B cell (primary cell): ENCODE results near the gene DENND1C. TPM values are rescaled to one million over a fixed set of nuclear protein-coding genes. Genes with fewer than 3 reads are reported as not detected.

Experiments
- ATAC-seq: fragments of 200-7000 bp; cut with Tn5 transposase; one replicate; pipeline ENCODE4 v1.10.0; 2021; ENCODE audit warnings: low read depth, mild to moderate bottlenecking, moderate number of reproducible peaks, moderate library complexity
- CTCF ChIA-PET: fragments of 350-600 bp; sonication (Branson Sonifier 250); formaldehyde crosslinking; loops from one replicate; lab custom pipeline; 2021; ENCODE audit warnings: antibody characterized with exemption, inconsistent platforms; lab: Charles Lee
- POLR2A ChIA-PET: fragments of 350-600 bp; sonication (Branson Sonifier 250); formaldehyde crosslinking; loops from one replicate; lab custom pipeline; 2021; ENCODE audit warnings: antibody characterized with exemption; lab: Charles Lee
- DNase-seq: peaks from one replicate; pipeline ENCODE4 v3.0.0; 2013
- H2AFZ ChIP-seq: 2 replicates; pipeline ENCODE4 v1.6.1; 2012; ENCODE audit warnings: mild to moderate bottlenecking, low read depth, low read length; ENCODE audit not compliant: insufficient read depth, poor library complexity, severe bottlenecking
- H3K27ac ChIP-seq, 2 donors: 1 replicate in 1 of 2; 2 replicates in 1 of 2; pipeline ENCODE4 v1.5.1; 2012 to 2013; ENCODE audit warnings: low read length in 2 of 2, mild to moderate bottlenecking in 2 of 2, moderate library complexity in 1 of 2
- H3K27me3 ChIP-seq, 4 experiments: fragments of 200-600 bp in 1 of 4; sonication (generic) in 1 of 4; replicated peaks in 1 of 4; 1 replicate in 2 of 4; 2 replicates in 2 of 4; pipeline versions ENCODE4 v1.6.1 to v1.7.0; 2013 to 2016; ENCODE audit warnings: low read length in 3 of 4, mild to moderate bottlenecking in 2 of 4, mixed read lengths in 1 of 4, moderate library complexity in 1 of 4; ENCODE audit not compliant: insufficient read depth in 4 of 4, control insufficient read depth in 3 of 4; ENCODE audit errors: control extremely low read depth in 1 of 4
- H3K36me3 ChIP-seq, 2 experiments: replicated peaks in 1 of 2; 1 replicate in 1 of 2; 2 replicates in 1 of 2; pipeline versions ENCODE4 v1.6.1 to v1.7.1; 2013; ENCODE audit warnings: low read length in 1 of 2; ENCODE audit not compliant: insufficient read depth in 2 of 2, control insufficient read depth in 1 of 2; ENCODE audit errors: control extremely low read depth in 1 of 2, extremely low read depth in 1 of 2
- H3K4me1 ChIP-seq, 2 donors: fragments of 200-600 bp in 1 of 2; sonication (generic) in 1 of 2; 1 replicate in 1 of 2; 2 replicates in 1 of 2; pipeline versions ENCODE4 v1.5.1 to v1.6.1; 2013 to 2017; ENCODE audit warnings: low read length in 2 of 2; ENCODE audit not compliant: control insufficient read depth in 2 of 2, insufficient read depth in 2 of 2
- H3K4me2 ChIP-seq: replicated peaks from 2 replicates; pipeline ENCODE3; 2012; ENCODE audit warnings: mild to moderate bottlenecking, low read depth, low read length; ENCODE audit not compliant: poor library complexity, severe bottlenecking
- H3K4me3 ChIP-seq, 5 experiments: fragments of 200-600 bp in 1 of 5; sonication (generic) in 1 of 5; 1 replicate in 3 of 5; 2 replicates in 2 of 5; pipeline versions ENCODE4 v1.5.1 to v1.7.0; 2011 to 2016; ENCODE audit warnings: low read length in 4 of 5, mild to moderate bottlenecking in 4 of 5, low read depth in 2 of 5, control low read depth in 1 of 5, moderate library complexity in 1 of 5; ENCODE audit not compliant: insufficient read depth in 1 of 5; ENCODE audit errors: control extremely low read depth in 1 of 5, extremely low read depth in 1 of 5
- H3K79me2 ChIP-seq: fragments of 200-600 bp; sonication (generic); one replicate; pipeline ENCODE4 v1.6.0; 2016; ENCODE audit warnings: low read length; ENCODE audit not compliant: control insufficient read depth, insufficient read depth
- H3K9ac ChIP-seq: fragments of 200-600 bp; sonication (generic); 2 replicates; pipeline ENCODE4 v1.6.1; 2017; ENCODE audit warnings: mild to moderate bottlenecking, low read length, moderate library complexity
- H3K9me3 ChIP-seq, 3 donors: one replicate each; pipeline versions ENCODE4 v1.6.1 to v1.7.1; 2013; ENCODE audit warnings: low read length in 2 of 3; ENCODE audit not compliant: control insufficient read depth in 2 of 3, insufficient read depth in 1 of 3; ENCODE audit errors: control extremely low read depth in 1 of 3
- H4K20me1 ChIP-seq: 2 replicates; pipeline ENCODE4 v1.6.0; 2012; ENCODE audit warnings: mild to moderate bottlenecking, low read length; ENCODE audit not compliant: insufficient read depth, control insufficient read depth, poor library complexity, severe bottlenecking
- H3K27ac Mint-ChIP-seq: one replicate; pipeline ENCODE4 v1.8.0; 2021; ENCODE audit warnings: mixed read lengths
- H3K27me3 Mint-ChIP-seq: one replicate; pipeline ENCODE4 v1.8.0; 2021; ENCODE audit warnings: mixed read lengths
- H3K4me1 Mint-ChIP-seq: one replicate; pipeline ENCODE4 v1.8.0; 2021; ENCODE audit warnings: mixed read lengths
- H3K4me3 Mint-ChIP-seq: one replicate; pipeline ENCODE4 v1.8.0; 2021; ENCODE audit warnings: mixed read lengths
- H3K9me3 Mint-ChIP-seq: one replicate; pipeline ENCODE4 v1.8.0; 2022; ENCODE audit warnings: mixed read lengths; ENCODE audit not compliant: insufficient read depth
- CTCF ChIP-seq: fragments of 200-600 bp; IDR thresholded peaks from one replicate; pipeline ENCODE4 v1.8.0; 2022; ENCODE audit warnings: antibody characterized with exemption, mild to moderate bottlenecking
- EZH2 ChIP-seq: IDR thresholded peaks from 2 replicates; pipeline ENCODE4 v1.6.1; 2012; ENCODE audit warnings: borderline replicate concordance, low read depth, mild to moderate bottlenecking, moderate library complexity, low read length; ENCODE audit not compliant: insufficient read depth, poor library complexity, severe bottlenecking
- WGBS: methylation state at CpG from one replicate; pipeline ENCODE4 v1.1.5; 2013; ENCODE audit warnings: missing lambda C conversion rate; ENCODE audit not compliant: insufficient coverage; 5-methylcytosine and 5-hydroxymethylcytosine counted together
- intact Hi-C: fragments of 100-400 bp; cut with micrococcal nuclease; formaldehyde crosslinking; loops from one replicate; pipeline ENCODE4 v1.10.0; 2022
- polyA plus RNA-seq: library from polyadenylated mRNA; depleted of rRNA; stranded (reverse); fragments of >200 nt; gene quantifications from 2 replicates; pipeline ENCODE4 v1.2.3, GENCODE V29; 2012
- total RNA-seq, 2 donors: library from RNA; stranded (reverse); fragments of 120-200 nt in 1 of 2; gene quantifications; 1 replicate in 1 of 2; 2 replicates in 1 of 2; pipeline versions ENCODE4 v1.2.3 to v1.2.4, GENCODE V29; 2013 to 2022

DENND1C gene
- total and polyA plus RNA-seq, 2 donors (not counting 1 experiment from before 2014, with no cell fraction given), result 119 to 132 TPM

- no peaks in the 10 kb centered on the region for H3K27me3 ChIP-seq
- H2AFZ ChIP-seq, result no peak overlapping the region
- peaks cover 21 to 33% of the 10 kb centered on the region in 2 donors for H3K4me1 ChIP-seq
- H3K27ac ChIP-seq, result no peak overlapping the region
- ChIA-PET CTCF (no interaction called here), POLR2A (interaction anchor here (0.6 kb wide), 1 partner anchor 33 kb away, joined by 7 read pairs; the partner anchor contains the start of gene DENND1C)
- peak overlapping the region; percentile 32 for H3K4me3 Mint-ChIP-seq
- DNase-seq (no peak), ATAC-seq (no peak)
- intact Hi-C loops, result no loop called here
- no peaks in the 10 kb centered on the region for H3K9me3 ChIP-seq
- no peak overlapping the region for H3K4me2 ChIP-seq
- WGBS, result 85% methylated on average over 4 of the region's 9 CpGs
- no peak overlapping the region for H3K27ac Mint-ChIP-seq
- H3K9me3 Mint-ChIP-seq, result no peaks in the 10 kb centered on the region
- no peaks in the 10 kb centered on the region for H3K79me2 ChIP-seq
- no peaks in the 10 kb centered on the region for H3K36me3 ChIP-seq
- peaks cover 24% of the 10 kb centered on the region for H3K4me1 Mint-ChIP-seq
- H3K9ac ChIP-seq, result no peak overlapping the region
- H3K27me3 Mint-ChIP-seq, result no peaks in the 10 kb centered on the region
- no peak for TF ChIP-seq CTCF
- no peak for TF ChIP-seq EZH2
- no peak overlapping the region for H3K4me3 ChIP-seq
- H4K20me1 ChIP-seq, result no peaks in the 10 kb centered on the region
Observed at GRCh38 chr19:6514089-6514488, 32.5 kb upstream of the DENND1C start.

- intact Hi-C loops, result no loop called here
- WGBS, result 100% methylated on average over 3 of the region's 7 CpGs
Observed at GRCh38 chr19:6510618-6511017, 29.0 kb upstream of the DENND1C start.

More at GRCh38 chr19:6510618-6511017, 29.0 kb upstream of the DENND1C start:
- Histone ChIP-seq H3K9ac (no peak overlapping the region), H3K27ac (no peak overlapping the region), H3K79me2 (no peaks in the 10 kb centered on the region), H3K27me3 (no peaks in the 10 kb centered on the region), H2AFZ (no peak overlapping the region), H3K36me3 (no peaks in the 10 kb centered on the region), H4K20me1 (no peaks in the 10 kb centered on the region), H3K4me2 (no peak overlapping the region), H3K9me3 (no peaks in the 10 kb centered on the region), H3K4me1 (no peaks in the 10 kb centered on the region), H3K4me3 (no peak overlapping the region)
- ATAC-seq (no peak), DNase-seq (no peak)
- Mint-ChIP-seq H3K27me3 (no peaks in the 10 kb centered on the region), H3K9me3 (no peaks in the 10 kb centered on the region), H3K4me1 (no peaks in the 10 kb centered on the region), H3K27ac (no peak overlapping the region), H3K4me3 (no peak overlapping the region)
- POLR2A ChIA-PET, result no interaction called here
- CTCF ChIA-PET, result interaction anchor here (2.7 kb wide), 1 partner anchor 353 kb away, joined by 8 read pairs; no protein-coding TSS in a partner anchor
- no peak for TF ChIP-seq EZH2
- TF ChIP-seq CTCF, result no peak
